ENCODE data around the gene CDH4.

CDH4 gene

GRCh38 chr20:61628480-61628879 is 376.4 kb downstream of the CDH4 start:
- Histone ChIP-seq H3K4me1 (ENCODE audit: insufficient read depth, low read length) (no peaks in the 10 kb centered on the region), H4K20me1 (ENCODE audit: insufficient read depth, low read length) (peaks cover 12% of the 10 kb centered on the region), H2AFZ (ENCODE audit: low read depth, low read length) (no peak overlapping the region), H3K27ac (ENCODE audit: low read length) (no peak overlapping the region), H3K9ac (ENCODE audit: low read depth, low read length) (no peak overlapping the region), H3K9me3 (ENCODE audit: insufficient read depth, low read length, severe bottlenecking) (no peaks in the 10 kb centered on the region), H3K4me3 (ENCODE audit: low read depth in 1 of 2, low read length in 2 of 2) (no peak overlapping the region), H3K79me2 (ENCODE audit: insufficient read depth, low read length) (no peaks in the 10 kb centered on the region), H3K4me2 (ENCODE audit: insufficient read depth, low read length) (no peak overlapping the region), H3K27me3 (ENCODE audit: insufficient read depth, low read length, poor library complexity) (peaks cover 29% of the 10 kb centered on the region), H3K36me3 (ENCODE audit: insufficient read depth, low read length) (no peaks in the 10 kb centered on the region)
- ATAC-seq (ENCODE audit: insufficient read depth, low read depth), result no peak
- TF ChIP-seq, protein P1, sequence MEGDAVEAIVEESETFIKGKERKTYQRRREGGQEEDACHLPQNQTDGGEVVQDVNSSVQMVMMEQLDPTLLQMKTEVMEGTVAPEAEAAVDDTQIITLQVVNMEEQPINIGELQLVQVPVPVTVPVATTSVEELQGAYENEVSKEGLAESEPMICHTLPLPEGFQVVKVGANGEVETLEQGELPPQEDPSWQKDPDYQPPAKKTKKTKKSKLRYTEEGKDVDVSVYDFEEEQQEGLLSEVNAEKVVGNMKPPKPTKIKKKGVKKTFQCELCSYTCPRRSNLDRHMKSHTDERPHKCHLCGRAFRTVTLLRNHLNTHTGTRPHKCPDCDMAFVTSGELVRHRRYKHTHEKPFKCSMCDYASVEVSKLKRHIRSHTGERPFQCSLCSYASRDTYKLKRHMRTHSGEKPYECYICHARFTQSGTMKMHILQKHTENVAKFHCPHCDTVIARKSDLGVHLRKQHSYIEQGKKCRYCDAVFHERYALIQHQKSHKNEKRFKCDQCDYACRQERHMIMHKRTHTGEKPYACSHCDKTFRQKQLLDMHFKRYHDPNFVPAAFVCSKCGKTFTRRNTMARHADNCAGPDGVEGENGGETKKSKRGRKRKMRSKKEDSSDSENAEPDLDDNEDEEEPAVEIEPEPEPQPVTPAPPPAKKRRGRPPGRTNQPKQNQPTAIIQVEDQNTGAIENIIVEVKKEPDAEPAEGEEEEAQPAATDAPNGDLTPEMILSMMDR (IDR thresholded peaks at IDR 0.05; ENCODE audit: borderline replicate concordance, extremely low read depth, low read length, poor library complexity, severe bottlenecking), result no peak
- TF ChIP-seq EZH2 (IDR thresholded peaks at IDR 0.05; ENCODE audit: borderline replicate concordance, low read depth, low read length, severe bottlenecking), result no peak
- no peak for DNase-seq

DNA sequence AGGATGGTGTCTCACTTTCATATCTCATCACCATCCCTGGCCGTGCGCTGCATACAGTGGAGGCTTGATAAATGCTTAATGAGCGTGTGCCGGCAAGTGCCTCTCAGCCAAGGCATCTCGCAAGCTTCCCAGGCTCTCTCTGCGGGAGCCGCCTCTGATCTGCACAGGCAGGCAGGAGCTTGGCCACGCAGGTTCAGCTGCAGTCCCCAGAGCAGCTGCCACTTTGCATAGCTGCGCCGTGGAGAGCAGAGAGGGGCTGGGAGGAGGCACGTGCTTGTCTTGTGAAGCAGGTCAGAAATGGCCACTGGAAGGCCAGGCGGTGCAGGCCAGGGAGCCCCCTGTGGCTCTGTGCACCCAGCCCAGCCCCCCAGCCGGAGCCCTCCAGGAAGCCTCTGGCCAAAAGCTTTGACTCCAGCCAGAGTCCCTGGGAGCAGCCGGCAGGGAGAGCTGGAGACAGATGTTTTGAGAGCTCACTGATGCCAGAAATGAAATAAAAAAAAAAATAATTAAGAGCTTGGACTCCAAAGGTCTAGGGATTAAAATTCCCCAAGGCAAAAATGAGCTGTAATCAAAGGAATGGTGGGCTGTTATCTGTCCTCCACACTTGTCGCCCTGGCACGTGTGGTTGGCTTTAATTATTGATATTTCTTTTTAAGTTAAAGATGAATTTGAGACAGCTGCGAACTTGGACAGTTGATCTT is 377.0 kb downstream of the CDH4 start:
- Histone ChIP-seq H3K36me3 (ENCODE audit: insufficient read depth, low read length) (no peaks in the 10 kb centered on the region), H3K9ac (ENCODE audit: low read depth, low read length) (no peak overlapping the region), H3K4me2 (ENCODE audit: insufficient read depth, low read length) (no peak overlapping the region), H3K79me2 (ENCODE audit: insufficient read depth, low read length) (no peaks in the 10 kb centered on the region), H3K27me3 (ENCODE audit: insufficient read depth, low read length, poor library complexity) (peaks cover 29% of the 10 kb centered on the region), H2AFZ (ENCODE audit: low read depth, low read length) (no peak overlapping the region), H4K20me1 (ENCODE audit: insufficient read depth, low read length) (peaks cover 12% of the 10 kb centered on the region), H3K27ac (ENCODE audit: low read length) (no peak overlapping the region), H3K4me1 (ENCODE audit: insufficient read depth, low read length) (no peaks in the 10 kb centered on the region), H3K9me3 (ENCODE audit: insufficient read depth, low read length, severe bottlenecking) (no peaks in the 10 kb centered on the region), H3K4me3 (ENCODE audit: low read depth in 1 of 2, low read length in 2 of 2) (no peak overlapping the region)
- no peak for TF ChIP-seq EZH2 (IDR thresholded peaks at IDR 0.05; ENCODE audit: borderline replicate concordance, low read depth, low read length, severe bottlenecking)
- TF ChIP-seq, protein P1 (IDR thresholded peaks at IDR 0.05; ENCODE audit: borderline replicate concordance, extremely low read depth, low read length, poor library complexity, severe bottlenecking), result no peak
- DNase-seq, result no peak
- no peak for ATAC-seq (ENCODE audit: insufficient read depth, low read depth)

DNA sequence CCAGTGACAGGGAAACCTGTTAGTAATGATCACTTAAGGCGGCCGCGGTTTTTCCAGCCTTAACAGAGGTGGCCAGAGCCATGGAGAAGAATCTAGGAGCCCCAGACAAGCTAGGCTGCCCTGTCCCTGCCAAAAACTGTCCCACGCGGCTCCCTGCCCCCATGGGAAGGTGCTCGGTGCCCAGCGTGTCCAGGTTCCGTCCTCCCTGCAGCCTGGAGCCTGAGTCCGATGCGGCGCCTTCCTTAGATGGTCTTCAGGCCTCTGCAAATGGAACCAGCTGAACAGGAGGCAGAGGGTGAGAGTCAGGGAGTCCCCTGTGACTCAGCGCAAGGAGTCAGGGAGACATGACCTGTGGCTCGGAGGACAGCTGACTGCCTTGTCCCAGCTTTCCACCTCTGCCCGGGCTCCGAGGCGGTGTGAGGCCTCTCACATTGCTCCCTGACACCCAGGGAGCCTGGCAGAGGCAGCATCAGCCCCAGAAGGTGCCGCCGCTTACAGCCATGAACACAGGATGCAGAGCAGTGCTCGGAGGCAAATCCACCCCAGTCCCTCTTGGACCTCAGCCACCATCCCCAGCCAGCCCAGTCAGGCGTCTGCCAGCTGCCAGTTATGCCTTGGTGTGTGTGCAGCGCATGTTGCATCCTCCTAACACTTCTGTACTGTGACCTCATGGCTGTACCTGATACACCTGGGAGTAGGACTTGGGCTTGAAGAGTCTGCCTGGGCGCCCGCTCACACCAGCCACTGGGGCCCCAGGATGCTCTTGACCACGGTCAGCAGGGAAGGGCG is 377.7 kb downstream of the CDH4 start:
- Histone ChIP-seq H3K27me3 (ENCODE audit: insufficient read depth, low read length, poor library complexity) (peaks cover 23% of the 10 kb centered on the region), H3K4me2 (ENCODE audit: insufficient read depth, low read length) (no peak overlapping the region), H3K27ac (ENCODE audit: low read length) (no peak overlapping the region), H3K36me3 (ENCODE audit: insufficient read depth, low read length) (no peaks in the 10 kb centered on the region), H3K9ac (ENCODE audit: low read depth, low read length) (no peak overlapping the region), H2AFZ (ENCODE audit: low read depth, low read length) (no peak overlapping the region), H4K20me1 (ENCODE audit: insufficient read depth, low read length) (peaks cover 12% of the 10 kb centered on the region), H3K4me1 (ENCODE audit: insufficient read depth, low read length) (no peaks in the 10 kb centered on the region), H3K9me3 (ENCODE audit: insufficient read depth, low read length, severe bottlenecking) (no peaks in the 10 kb centered on the region), H3K79me2 (ENCODE audit: insufficient read depth, low read length) (no peaks in the 10 kb centered on the region), H3K4me3 (ENCODE audit: low read depth in 1 of 2, low read length in 2 of 2) (no peak overlapping the region)
- no peak for ATAC-seq (ENCODE audit: insufficient read depth, low read depth)
- no peak for TF ChIP-seq EZH2 (IDR thresholded peaks at IDR 0.05; ENCODE audit: borderline replicate concordance, low read depth, low read length, severe bottlenecking)
- TF ChIP-seq, protein P1 (IDR thresholded peaks at IDR 0.05; ENCODE audit: borderline replicate concordance, extremely low read depth, low read length, poor library complexity, severe bottlenecking), result no peak
- no peak for DNase-seq
